Left lung (tissue), 10 donors: ENCODE measurements around the gene GLO1. TPM values are rescaled to one million over a fixed set of nuclear protein-coding genes. Genes with fewer than 3 reads are reported as not detected.
A peak's percentile ranks its signal among the peaks of the same experiment; 100 is the strongest.

Experiments used
- ATAC-seq: fragments of 200-7000 bp; cut with Tn5 transposase; one replicate; pipeline ENCODE4 v1.9.1; 2020; ENCODE audit warnings: moderate library complexity
- DNase-seq, 4 donors: peaks; one replicate each; pipeline ENCODE4 v3.0.0-alpha.2; 2013 to 2020
- H3K27ac ChIP-seq, 2 donors: fragments of 200-600 bp; sonication (generic) in 1 of 2; one replicate each; pipeline versions ENCODE4 v1.5.0 to v1.8.0; 2020 to 2021
- H3K27me3 ChIP-seq, 2 donors: fragments of 200-600 bp; sonication (generic) in 1 of 2; one replicate each; pipeline versions ENCODE4 v1.5.0 to v1.8.0; 2020 to 2021
- H3K36me3 ChIP-seq, 2 donors: fragments of 200-600 bp; sonication (generic) in 1 of 2; one replicate each; pipeline versions ENCODE4 v1.5.0 to v1.8.0; 2020 to 2021
- H3K4me1 ChIP-seq, 2 donors: fragments of 200-600 bp; one replicate each; pipeline ENCODE4 v1.8.0; 2021
- H3K4me3 ChIP-seq, 2 donors: fragments of 200-600 bp; sonication (generic) in 1 of 2; one replicate each; pipeline versions ENCODE4 v1.5.0 to v1.8.0; 2020 to 2021; ENCODE audit warnings: mild to moderate bottlenecking in 1 of 2
- H3K9me3 ChIP-seq, 2 donors: fragments of 200-600 bp; sonication (generic) in 1 of 2; one replicate each; pipeline versions ENCODE4 v1.5.0 to v1.8.0; 2020 to 2021
- intact Hi-C, 2 donors: fragments of 100-400 bp; cut with DNase I; formaldehyde crosslinking; loops; one replicate each; pipeline versions ENCODE4 v1.11.2 to v1.14.2; 2022
- polyA plus RNA-seq, 6 donors: library from polyadenylated mRNA; unstranded; fragments of 120-200 nt; gene quantifications; one replicate each; pipeline ENCODE4 v1.2.1, GENCODE V29; 2013; ENCODE audit not compliant: insufficient read length in 6 of 6
- total RNA-seq, 2 donors: library from RNA; stranded (reverse); fragmentation: NEBNext Ultra II Directional; extraction: Animal tissue kit (Norgen Biotek cat#: 25700); gene quantifications; one replicate each; pipeline ENCODE4 v1.2.1, GENCODE V29; 2021
- TF ChIP-seq, protein P1 (sequence below), 2 donors: fragments of 200-600 bp; sonication (generic) in 1 of 2; IDR thresholded peaks; one replicate each; pipeline versions ENCODE4 v1.5.0 to v1.8.0; 2021; ENCODE audit warnings: antibody characterized with exemption in 2 of 2
- donor health status: DM: no; HTN: yes; CAD: no.
- donor health status: DM: no; HTN: no; CAD: no.

GLO1 gene
- total and polyA plus RNA-seq, 8 donors, result 88.8 to 130 (median 118) TPM

DNA sequence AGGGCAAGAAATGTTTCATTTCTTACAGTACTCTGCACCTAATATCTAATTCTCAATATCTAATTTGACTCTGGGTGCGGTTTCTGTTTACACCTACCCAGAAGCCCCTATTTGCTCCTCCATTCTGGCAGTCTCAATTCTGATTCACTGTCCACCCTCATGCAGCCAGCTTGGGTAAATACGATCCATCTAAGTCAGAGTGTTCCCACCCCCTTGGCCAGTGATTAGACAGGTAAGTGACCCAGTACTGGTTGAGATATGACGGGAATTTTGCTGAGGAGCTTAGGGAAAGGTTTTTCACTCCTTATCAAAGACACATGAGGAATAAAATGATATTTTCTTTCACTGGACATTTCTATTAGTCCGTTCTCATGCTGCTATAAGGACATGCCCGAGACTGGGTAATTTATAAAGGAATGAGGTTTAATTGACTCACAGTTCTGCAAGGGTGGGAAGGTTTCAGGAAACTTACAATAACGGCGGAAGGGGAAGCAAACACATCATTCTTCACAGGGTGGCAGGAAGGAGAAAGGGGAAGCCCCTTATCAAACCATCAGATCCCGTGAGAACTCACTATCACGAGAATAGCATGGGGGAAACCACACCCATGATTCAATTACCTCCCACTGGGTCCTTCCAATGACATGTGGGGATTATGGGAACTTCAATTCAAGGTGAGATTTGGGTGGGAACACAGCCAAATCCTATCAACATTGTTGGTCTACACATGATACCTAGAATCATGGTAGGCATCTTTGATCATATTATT, 29.4 kb downstream of the GLO1 start:
- no peak for DNase-seq
- peaks cover 0 to 11% of the 10 kb centered on the region in 2 donors for H3K4me1 ChIP-seq
- no peaks in the 10 kb centered on the region for H3K9me3 ChIP-seq
- intact Hi-C loops, result no loop called here
- H3K27me3 ChIP-seq, result no peaks in the 10 kb centered on the region
- H3K27ac ChIP-seq, result no peak overlapping the region
- TF ChIP-seq, protein P1, sequence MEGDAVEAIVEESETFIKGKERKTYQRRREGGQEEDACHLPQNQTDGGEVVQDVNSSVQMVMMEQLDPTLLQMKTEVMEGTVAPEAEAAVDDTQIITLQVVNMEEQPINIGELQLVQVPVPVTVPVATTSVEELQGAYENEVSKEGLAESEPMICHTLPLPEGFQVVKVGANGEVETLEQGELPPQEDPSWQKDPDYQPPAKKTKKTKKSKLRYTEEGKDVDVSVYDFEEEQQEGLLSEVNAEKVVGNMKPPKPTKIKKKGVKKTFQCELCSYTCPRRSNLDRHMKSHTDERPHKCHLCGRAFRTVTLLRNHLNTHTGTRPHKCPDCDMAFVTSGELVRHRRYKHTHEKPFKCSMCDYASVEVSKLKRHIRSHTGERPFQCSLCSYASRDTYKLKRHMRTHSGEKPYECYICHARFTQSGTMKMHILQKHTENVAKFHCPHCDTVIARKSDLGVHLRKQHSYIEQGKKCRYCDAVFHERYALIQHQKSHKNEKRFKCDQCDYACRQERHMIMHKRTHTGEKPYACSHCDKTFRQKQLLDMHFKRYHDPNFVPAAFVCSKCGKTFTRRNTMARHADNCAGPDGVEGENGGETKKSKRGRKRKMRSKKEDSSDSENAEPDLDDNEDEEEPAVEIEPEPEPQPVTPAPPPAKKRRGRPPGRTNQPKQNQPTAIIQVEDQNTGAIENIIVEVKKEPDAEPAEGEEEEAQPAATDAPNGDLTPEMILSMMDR (IDR thresholded peaks at IDR 0.05), result no peak
- peaks cover 0 to 19% of the 10 kb centered on the region in 2 donors for H3K36me3 ChIP-seq
- no peak overlapping the region for H3K4me3 ChIP-seq
- ATAC-seq, result no peak

DNA sequence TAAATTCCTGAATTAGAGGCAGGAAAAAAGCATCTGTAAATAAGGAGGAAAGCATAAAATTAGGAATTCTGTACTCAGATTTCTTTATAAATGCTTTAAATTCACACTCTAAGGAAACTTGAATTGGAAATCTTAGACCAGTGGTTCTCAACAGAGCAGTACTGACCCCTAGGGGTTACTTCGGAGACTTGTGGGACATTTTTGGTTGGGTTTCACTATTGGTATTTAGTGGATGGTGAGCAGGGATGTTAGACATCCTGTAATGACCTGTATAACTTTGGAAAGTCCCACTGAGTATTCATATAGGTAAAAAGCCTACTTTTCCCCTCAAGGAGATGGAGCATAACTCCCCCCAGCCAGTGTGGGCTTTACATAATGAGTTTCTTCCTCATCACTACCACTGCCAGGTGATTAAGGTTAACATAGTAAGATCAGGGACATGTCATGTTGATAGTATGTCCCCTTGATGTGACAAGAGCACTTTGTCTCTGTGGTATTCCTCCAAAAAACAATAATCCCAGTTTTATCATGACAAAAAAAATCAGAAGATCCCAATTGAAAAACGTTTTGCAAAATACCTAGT, 31.0 kb downstream of the GLO1 start:
- Histone ChIP-seq H3K27ac (no peak overlapping the region), H3K27me3 (no peaks in the 10 kb centered on the region), H3K9me3 (no peaks in the 10 kb centered on the region), H3K4me1 (peaks cover 0 to 8% of the 10 kb centered on the region in 2 donors), H3K36me3 (peaks cover 0 to 15% of the 10 kb centered on the region in 2 donors), H3K4me3 (no peak overlapping the region)
- intact Hi-C loops, result no loop called here
- peak; percentile 82 for ATAC-seq
- DNase-seq, result peak in 2 of 4 donors; percentile 13 to 60
- TF ChIP-seq, protein P1 (IDR thresholded peaks at IDR 0.05), result peak; percentile 67 to 69

- TF ChIP-seq, protein P1 (IDR thresholded peaks at IDR 0.05), result no peak
- DNase-seq (no peak), ATAC-seq (no peak)
- no peak overlapping the region for H3K4me3 ChIP-seq
- no peaks in the 10 kb centered on the region for H3K27me3 ChIP-seq
- intact Hi-C loops, result no loop called here
- no peaks in the 10 kb centered on the region for H3K4me1 ChIP-seq
- no peaks in the 10 kb centered on the region for H3K9me3 ChIP-seq
- peaks cover 0 to 24% of the 10 kb centered on the region in 2 donors for H3K36me3 ChIP-seq
- H3K27ac ChIP-seq, result no peak overlapping the region
Measured at GRCh38 chr6:38658418-38659167, 44.4 kb downstream of the GLO1 start.

DNA sequence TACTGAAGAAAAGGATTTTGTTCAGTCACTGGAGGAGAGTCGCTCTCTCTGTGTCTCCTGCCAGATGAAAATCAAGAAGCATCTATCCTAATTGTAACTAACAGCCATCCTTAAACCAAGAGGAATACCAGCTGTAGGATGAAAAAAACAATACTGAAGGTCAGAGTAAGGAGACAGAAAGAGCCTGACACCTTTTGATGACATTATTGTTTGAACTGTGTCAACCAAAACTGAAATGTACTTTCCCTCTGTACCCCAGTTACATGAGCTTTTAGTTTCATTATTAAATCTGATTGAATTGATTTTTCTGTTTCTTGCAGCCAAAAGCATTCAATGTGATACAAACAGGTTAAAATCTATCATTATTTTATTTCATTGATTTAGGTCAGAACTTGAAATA, 46.0 kb downstream of the GLO1 start:
- intact Hi-C loops, result no loop called here
- Histone ChIP-seq H3K36me3 (peaks cover 0 to 24% of the 10 kb centered on the region in 2 donors), H3K9me3 (no peaks in the 10 kb centered on the region), H3K27me3 (no peaks in the 10 kb centered on the region), H3K27ac (no peak overlapping the region), H3K4me1 (no peaks in the 10 kb centered on the region), H3K4me3 (no peak overlapping the region)
- no peak for ATAC-seq
- DNase-seq, result no peak
- TF ChIP-seq, protein P1 (IDR thresholded peaks at IDR 0.05), result no peak

DNA sequence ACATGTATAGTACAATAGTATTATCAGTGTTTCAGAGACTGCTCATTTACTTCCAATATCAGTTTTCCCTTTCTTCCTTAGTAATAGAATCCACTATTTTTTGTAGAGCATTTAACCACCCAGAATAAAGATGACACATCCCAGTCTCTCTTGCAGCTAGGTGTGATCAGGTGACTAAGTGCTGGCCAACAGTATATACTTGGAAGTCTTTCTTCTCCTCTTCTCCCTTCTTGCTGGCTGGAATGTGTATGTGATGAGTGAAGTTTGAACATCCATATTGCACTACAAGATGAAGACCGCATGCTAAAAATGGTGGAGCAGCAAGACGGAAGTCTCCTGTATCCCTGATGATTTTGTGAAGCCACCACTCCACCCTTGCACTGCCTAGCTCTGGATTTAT, 48.7 kb downstream of the GLO1 start:
- Histone ChIP-seq H3K27me3 (no peaks in the 10 kb centered on the region), H3K36me3 (peaks cover 0 to 24% of the 10 kb centered on the region in 2 donors), H3K4me1 (no peaks in the 10 kb centered on the region), H3K9me3 (no peaks in the 10 kb centered on the region), H3K27ac (no peak overlapping the region), H3K4me3 (no peak overlapping the region)
- no peak for ATAC-seq
- no peak for DNase-seq
- TF ChIP-seq, protein P1 (IDR thresholded peaks at IDR 0.05), result no peak
- intact Hi-C loops, result no loop called here
